GM18507 (cell line): ENCODE data around the gene RASSF4.
A peak's percentile ranks its signal among the peaks of the same experiment; 100 is the strongest.

Source experiments
- DNase-seq: peaks from one replicate; pipeline ENCODE4 v3.0.0; 2011; ENCODE audit warnings: low read depth; ENCODE audit not compliant: insufficient read length; ENCODE audit errors: extremely low spot score
- FAIRE-seq: peaks from 2 replicates; lab custom pipeline; 2011; peaks lifted over from hg19 to GRCh38; lab: Jason Lieb, UNC

The RASSF4 gene

DNA sequence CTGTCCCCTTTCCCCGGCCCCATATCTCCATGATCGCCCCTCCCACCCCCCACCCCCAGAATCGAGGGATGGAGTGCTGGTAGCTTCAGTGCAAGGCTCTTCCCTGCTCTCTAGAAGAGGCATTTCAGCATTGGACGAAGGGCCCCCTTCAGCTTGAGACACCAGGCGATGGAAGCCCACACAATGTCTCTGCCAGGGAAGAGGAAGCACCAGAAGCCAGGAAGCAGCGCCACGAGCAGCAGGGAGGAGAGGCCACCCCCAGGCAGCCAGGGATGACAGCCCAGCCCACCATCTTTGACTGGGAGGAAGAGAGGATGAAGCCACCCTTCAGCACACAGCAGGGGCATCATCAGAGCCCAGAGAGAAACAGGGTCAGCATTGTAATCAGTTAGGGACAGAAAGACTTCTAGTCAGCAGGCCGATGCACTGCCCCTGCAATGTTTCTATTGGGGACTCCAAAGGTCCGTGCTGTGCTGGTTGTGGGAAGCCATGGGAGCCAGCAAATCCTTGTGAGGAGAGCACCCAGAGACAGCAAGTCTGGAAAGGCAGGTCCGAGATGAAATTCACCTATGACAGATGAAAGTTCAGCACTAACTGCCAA is 32.8 kb upstream of the RASSF4 start:
- FAIRE-seq (no peak), DNase-seq (no peak)

DNA sequence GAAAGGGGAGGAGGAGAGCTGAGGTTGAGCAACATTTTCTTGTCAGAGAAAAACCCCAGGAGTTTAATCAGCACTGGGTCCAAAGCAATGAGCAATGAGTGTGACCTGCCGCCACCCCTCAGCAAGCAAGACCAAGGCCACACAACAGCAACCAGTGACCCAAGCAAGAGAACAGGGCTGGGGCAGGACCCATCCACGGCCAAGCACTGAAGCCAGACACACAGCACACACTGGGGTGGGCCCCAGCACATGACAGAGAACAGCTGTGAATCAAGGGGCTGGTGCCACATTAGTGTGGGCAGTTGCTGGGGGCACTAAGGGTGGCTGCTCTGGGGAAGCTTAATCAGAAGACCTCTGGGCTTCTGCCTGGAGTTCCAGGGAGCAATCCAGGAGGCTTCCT is 32.2 kb upstream of the RASSF4 start:
- FAIRE-seq: no peak

GRCh38 chr10:44928462-44928861 is 31.1 kb upstream of the RASSF4 start:
- FAIRE-seq (no peak), DNase-seq (no peak)

More for the DNA sequence above, 32.2 kb upstream of the RASSF4 start:
- no peak for DNase-seq

DNA sequence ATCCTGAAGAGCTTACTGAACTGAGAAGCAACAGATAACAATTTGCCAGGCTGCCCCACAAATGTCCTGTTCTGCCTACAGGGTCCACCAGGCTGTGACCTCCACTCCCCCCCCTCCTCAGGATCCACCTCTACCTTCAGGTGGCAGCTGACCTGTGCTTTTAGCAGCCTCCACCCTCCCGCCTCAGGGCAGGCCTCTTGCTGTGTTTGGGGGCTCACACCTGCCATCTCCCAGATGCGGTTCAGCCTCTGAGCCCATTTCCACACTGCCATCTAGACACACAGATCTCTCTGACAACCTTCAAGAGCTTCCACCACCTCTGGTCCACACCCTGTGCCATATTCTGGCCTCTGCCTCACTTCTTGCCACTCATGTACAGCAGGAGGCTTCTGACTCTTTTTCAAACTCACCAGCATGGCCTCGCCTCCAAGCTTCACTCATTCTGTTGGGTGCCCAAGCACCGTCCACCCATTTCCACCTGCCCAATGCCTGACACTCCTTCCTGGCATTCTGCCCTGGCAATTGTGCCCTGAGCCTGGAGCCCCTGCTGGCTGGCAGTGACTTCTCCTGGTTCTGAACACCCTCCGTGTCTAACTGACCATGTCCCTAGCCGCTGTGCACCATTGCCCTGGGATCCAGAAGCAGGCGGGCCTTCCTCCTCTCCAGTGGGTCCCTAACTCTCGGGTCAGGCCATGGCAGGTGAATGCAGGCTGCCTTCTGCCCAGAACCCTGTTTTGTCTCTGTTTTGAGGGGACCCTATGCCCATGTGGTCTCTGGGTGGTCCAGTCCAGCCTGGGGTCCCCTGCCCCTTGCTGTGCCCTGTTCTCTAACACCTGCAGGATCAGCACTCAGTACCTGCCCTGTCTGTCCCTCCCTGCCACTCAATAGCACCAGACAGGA is 30.0 kb upstream of the RASSF4 start:
- FAIRE-seq (no peak), DNase-seq (no peak)

GRCh38 chr10:44930904-44931620 is 28.5 kb upstream of the RASSF4 start:
- DNase-seq (no peak), FAIRE-seq (no peak)

DNA sequence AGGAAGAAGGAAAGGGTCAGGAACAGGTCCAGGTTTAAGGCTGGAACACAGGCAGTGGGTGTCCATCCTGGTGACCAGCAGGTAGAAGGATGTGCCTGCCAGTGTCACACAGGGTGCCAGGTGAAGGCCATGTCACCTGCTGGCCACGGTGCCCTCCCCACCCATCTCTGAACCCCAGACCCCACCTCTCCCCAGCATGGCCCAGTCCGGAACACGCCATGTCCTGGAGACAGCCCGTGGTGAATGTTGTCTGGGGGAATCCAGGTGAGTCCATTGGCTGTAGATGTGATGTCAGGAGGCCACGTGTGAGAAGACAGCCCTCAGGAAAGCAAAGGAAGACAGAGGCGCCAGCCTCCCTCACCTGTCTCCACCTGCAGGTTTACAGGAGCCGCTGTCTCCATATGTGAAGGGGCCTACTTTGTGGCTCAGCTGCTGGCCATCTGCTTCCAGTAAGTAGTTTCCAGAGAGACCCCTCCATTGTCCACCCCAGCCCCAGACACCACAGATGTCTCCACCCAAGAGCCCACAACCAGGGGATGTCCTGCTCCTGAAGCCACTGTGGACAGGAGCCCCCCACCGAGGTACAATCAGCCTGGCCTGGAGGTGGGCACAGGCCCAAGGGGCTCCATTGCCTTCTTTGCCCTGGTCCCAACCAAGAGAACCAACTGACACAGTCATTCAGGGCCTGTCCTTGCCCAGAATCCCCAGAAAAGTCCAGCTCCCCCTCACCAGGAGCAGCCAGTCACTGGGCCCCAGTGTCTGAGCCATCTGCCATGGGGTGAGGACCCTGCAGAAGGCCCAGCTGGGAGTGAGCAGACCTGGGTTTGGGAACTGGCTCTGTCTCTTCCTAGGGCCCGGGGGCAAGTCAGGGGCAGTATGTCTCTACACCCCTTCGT is 27.7 kb upstream of the RASSF4 start:
- DNase-seq (no peak), FAIRE-seq (no peak)

DNA sequence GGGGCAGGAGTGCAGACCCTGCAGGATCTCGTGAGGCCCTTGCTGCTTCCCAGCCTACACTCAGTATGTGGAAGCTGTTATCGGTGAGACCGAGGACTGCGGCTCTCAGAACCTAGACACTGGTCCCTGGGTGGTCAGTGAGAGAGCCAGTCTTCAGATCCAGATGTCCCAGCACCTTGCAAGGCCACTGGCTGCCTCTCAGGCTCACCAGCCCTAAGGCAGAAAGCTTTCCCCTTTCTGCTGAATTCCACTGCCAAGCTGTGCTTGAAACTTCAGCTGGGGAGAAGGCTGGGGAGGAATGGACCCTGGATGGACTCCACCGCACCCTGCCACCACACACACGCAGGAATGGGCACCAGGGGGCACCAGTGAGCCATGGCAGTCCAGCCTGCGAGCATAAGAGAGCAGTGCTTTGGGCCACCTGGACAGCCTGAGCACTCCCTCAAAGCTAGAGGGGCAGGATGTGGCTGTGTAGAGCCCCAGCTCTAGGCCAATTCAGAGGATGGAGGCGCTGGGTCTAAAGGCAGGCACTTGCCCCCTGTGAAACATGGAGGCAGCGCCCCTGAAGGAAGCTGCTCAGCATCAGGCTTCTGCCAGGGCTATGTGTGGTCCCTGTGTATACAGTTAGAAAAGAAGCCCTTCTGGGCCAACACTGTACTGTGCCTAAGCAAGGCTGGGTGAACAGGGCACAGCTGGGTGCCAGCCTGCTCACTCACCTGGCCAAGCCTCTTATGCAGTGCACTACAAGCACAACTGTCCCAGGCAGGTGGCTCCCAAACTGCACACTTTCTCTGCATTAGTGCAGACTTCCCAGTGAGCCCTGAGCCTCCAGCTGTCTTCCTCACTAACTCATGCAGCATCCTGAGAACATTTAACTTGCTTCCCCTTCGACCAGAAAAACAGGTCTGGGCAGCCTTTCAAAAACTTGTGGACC is 26.8 kb upstream of the RASSF4 start:
- DNase-seq (peak; percentile 74), FAIRE-seq (peak; percentile 98)

- FAIRE-seq: no peak
- DNase-seq: no peak
Observed at GRCh38 chr10:44933451-44934321, 25.9 kb upstream of the RASSF4 start.

GRCh38 chr10:44934416-44935200 is 25.0 kb upstream of the RASSF4 start:
- FAIRE-seq: no peak
- no peak for DNase-seq

DNA sequence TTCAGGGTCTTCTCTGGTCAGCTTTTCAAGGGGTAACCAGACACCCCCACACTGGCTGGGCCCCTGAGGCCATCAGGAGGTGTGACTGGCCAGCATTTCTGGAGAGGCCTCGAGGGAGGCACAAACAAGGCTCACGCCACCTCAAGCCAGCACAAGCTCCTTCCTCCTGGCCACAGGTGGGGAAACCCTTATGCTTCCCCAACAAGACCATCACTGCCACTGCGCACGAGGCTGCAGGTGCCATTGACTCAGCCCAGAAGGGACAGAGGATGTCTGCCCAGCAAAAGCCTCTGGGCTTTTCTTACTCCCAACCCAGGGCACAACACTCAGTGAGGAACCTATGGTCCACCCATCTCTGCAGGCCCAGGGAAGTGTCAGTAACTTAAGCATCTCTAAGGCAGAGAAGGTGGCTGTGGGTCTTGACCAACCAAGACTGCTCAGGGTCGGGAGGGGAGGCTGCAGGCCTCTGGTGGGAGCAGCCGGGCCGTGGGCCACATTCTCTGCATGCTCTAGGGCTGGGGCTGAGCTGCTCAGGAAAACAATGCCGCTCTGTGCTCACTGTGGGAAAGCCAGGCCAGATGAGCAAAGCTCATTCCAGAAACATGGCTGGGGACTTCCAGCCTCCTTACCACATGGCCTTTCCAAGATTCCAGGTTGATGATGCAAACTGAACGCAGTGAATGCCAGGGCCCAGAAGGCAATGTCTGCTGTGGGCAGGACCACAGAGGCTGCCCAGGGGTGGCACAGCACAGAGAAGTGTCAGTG is 24.2 kb upstream of the RASSF4 start:
- FAIRE-seq: no peak
- DNase-seq: no peak

- FAIRE-seq (no peak), DNase-seq (no peak)
Observed at GRCh38 chr10:44935966-44936295, 23.7 kb upstream of the RASSF4 start.

- DNase-seq (no peak), FAIRE-seq (no peak)
Observed at GRCh38 chr10:44936314-44936975, 23.2 kb upstream of the RASSF4 start.

- no peak for FAIRE-seq
- no peak for DNase-seq
Observed at GRCh38 chr10:44937196-44938005, 22.2 kb upstream of the RASSF4 start.

GRCh38 chr10:44938956-44939355 is 20.6 kb upstream of the RASSF4 start:
- FAIRE-seq: no peak

More at GRCh38 chr10:44938956-44939355, 20.6 kb upstream of the RASSF4 start:
- DNase-seq: no peak
